Upper lobe of left lung (tissue), 4 donors: ENCODE data around the gene SLC22A6.

Experiments used
- POLR2A ChIP-seq, 4 donors: fragments of 450-650 bp; IDR thresholded peaks; one replicate each; pipeline ENCODE4 v1.5.1; 2016 to 2017; ENCODE audit warnings: antibody characterized with exemption in 4 of 4, mild to moderate bottlenecking in 2 of 4
- TF ChIP-seq, protein P1 (sequence below), 6 experiments: fragments of 450-650 bp in 4 of 6; fragments of 200-600 bp in 2 of 6; sonication (generic) in 2 of 6; IDR thresholded peaks; one replicate each; pipeline ENCODE4 v1.5.1; 2016 to 2019; ENCODE audit warnings: antibody characterized with exemption in 6 of 6

DNA sequence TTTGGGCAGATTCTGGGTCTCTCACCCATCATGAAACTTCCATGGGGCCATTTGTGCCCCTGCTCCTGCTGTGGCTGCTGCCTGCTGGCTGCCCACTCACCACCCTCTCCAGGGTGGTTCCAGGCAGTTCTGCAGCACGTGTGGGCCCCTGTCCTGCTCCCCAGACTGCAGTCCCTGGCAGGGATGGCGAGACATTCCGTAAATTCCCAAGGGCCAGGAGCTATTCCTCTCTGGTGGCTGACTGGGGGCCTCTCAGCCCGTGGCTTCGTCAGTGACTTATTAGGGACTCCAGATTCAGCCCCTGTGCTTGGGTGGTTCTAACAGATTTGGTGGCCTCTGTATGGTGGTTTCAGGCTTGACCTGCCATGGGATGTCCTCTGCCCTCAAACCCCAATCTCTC lies 34.7 kb upstream of the SLC22A6 start:
- TF ChIP-seq, protein P1, sequence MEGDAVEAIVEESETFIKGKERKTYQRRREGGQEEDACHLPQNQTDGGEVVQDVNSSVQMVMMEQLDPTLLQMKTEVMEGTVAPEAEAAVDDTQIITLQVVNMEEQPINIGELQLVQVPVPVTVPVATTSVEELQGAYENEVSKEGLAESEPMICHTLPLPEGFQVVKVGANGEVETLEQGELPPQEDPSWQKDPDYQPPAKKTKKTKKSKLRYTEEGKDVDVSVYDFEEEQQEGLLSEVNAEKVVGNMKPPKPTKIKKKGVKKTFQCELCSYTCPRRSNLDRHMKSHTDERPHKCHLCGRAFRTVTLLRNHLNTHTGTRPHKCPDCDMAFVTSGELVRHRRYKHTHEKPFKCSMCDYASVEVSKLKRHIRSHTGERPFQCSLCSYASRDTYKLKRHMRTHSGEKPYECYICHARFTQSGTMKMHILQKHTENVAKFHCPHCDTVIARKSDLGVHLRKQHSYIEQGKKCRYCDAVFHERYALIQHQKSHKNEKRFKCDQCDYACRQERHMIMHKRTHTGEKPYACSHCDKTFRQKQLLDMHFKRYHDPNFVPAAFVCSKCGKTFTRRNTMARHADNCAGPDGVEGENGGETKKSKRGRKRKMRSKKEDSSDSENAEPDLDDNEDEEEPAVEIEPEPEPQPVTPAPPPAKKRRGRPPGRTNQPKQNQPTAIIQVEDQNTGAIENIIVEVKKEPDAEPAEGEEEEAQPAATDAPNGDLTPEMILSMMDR (IDR thresholded peaks at IDR 0.05) = no peak
- no peak for TF ChIP-seq POLR2A (IDR thresholded peaks at IDR 0.05)
